Fibroblast of lung (primary cell): ENCODE data around the gene CCDC12. TPM values are rescaled to one million over a fixed set of nuclear protein-coding genes. Genes with fewer than 3 reads are reported as not detected.

Experiments
- DNase-seq, 2 donors: peaks; one replicate each; pipeline versions ENCODE4 v3.0.0 to v3.0.0-alpha.2; 2010; ENCODE audit warnings: low read depth in 2 of 2
- H2AFZ ChIP-seq: 2 replicates; pipeline ENCODE4 v1.5.1; 2012; ENCODE audit warnings: low read length, control low read depth, inconsistent platforms
- H3K27ac ChIP-seq: 2 replicates; pipeline ENCODE4 v1.5.1; 2011; ENCODE audit warnings: low read length, control low read depth; ENCODE audit not compliant: insufficient read depth
- H3K27me3 ChIP-seq: 2 replicates; pipeline ENCODE4 v1.5.1; 2011; ENCODE audit warnings: mild to moderate bottlenecking, low read length; ENCODE audit not compliant: control insufficient read depth, insufficient read depth
- H3K36me3 ChIP-seq: 2 replicates; pipeline ENCODE4 v1.5.1; 2011; ENCODE audit warnings: low read length; ENCODE audit not compliant: control insufficient read depth, insufficient read depth
- H3K4me1 ChIP-seq: 2 replicates; pipeline ENCODE4 v1.5.1; 2011; ENCODE audit warnings: low read length; ENCODE audit not compliant: control insufficient read depth, insufficient read depth; ENCODE audit errors: extremely low read depth
- H3K4me2 ChIP-seq: 2 replicates; pipeline ENCODE4 v1.5.1; 2011; ENCODE audit warnings: low read length, control low read depth; ENCODE audit not compliant: insufficient read depth; ENCODE audit errors: extremely low read depth
- H3K4me3 ChIP-seq, 4 experiments: fragments of 200-600 bp in 1 of 4; sonication (generic) in 1 of 4; replicated peaks in 1 of 4; 2 replicates each; pipeline ENCODE4 v1.5.1; 2011 to 2016; ENCODE audit warnings: low read length in 4 of 4, low read depth in 3 of 4, mild to moderate bottlenecking in 3 of 4, control low read depth in 2 of 4, inconsistent platforms in 1 of 4, mixed read lengths in 1 of 4; ENCODE audit not compliant: insufficient read depth in 1 of 4; ENCODE audit errors: control extremely low read depth in 1 of 4
- H3K79me2 ChIP-seq: 2 replicates; pipeline ENCODE4 v1.5.1; 2012; ENCODE audit warnings: mild to moderate bottlenecking, low read length, inconsistent platforms; ENCODE audit not compliant: control insufficient read depth, insufficient read depth
- H3K9ac ChIP-seq: 2 replicates; pipeline ENCODE4 v1.5.1; 2011; ENCODE audit warnings: mild to moderate bottlenecking, low read length, control low read depth; ENCODE audit not compliant: insufficient read depth
- H3K9me3 ChIP-seq: 2 replicates; pipeline ENCODE4 v1.5.1; 2012; ENCODE audit warnings: low read depth, low read length; ENCODE audit not compliant: control insufficient read depth, insufficient read depth
- H4K20me1 ChIP-seq: 2 replicates; pipeline ENCODE4 v1.5.1; 2011; ENCODE audit warnings: low read length; ENCODE audit not compliant: control insufficient read depth, insufficient read depth; ENCODE audit errors: extremely low read depth
- EZH2 ChIP-seq: IDR thresholded peaks from 2 replicates; pipeline ENCODE4 v1.5.1; 2012; ENCODE audit warnings: low read length, control low read depth, mild to moderate bottlenecking; ENCODE audit errors: missing control alignments
- polyA plus RNA-seq, 2 donors: library from polyadenylated mRNA; depleted of rRNA in 1 of 2; stranded (reverse) in 1 of 2; unstranded in 1 of 2; fragments of >200 nt; gene quantifications; 2 replicates each; pipeline ENCODE4 v1.2.1, GENCODE V29; 2011 to 2012; ENCODE audit warnings: missing spikeins in 1 of 2
- total RNA-seq: library from RNA; depleted of rRNA; stranded (reverse); fragments of >200 nt; gene quantifications from 2 replicates; pipeline ENCODE4 v1.2.1, GENCODE V29; 2014
- TF ChIP-seq, protein P1 (sequence below), 2 donors: IDR thresholded peaks in 1 of 2; conservative IDR thresholded peaks in 1 of 2; 1 replicate in 1 of 2; 2 replicates in 1 of 2; pipeline ENCODE4 v1.5.1; 2011 to 2012; ENCODE audit warnings: low read length in 2 of 2, control low read depth in 1 of 2, inconsistent platforms in 1 of 2, low read depth in 1 of 2, mild to moderate bottlenecking in 1 of 2

Gene CCDC12
- total and polyA plus RNA-seq, 2 donors (not counting 1 experiment from before 2014, with no cell fraction given), result 28.0 to 29.2 TPM

GRCh38 chr3:46900007-46900292 is 76.6 kb downstream of the CCDC12 start:
- DNase-seq, result no peak
- no peak overlapping the region for H3K27ac ChIP-seq
- H3K36me3 ChIP-seq, result no peaks in the 10 kb centered on the region
- no peaks in the 10 kb centered on the region for H3K79me2 ChIP-seq
- no peaks in the 10 kb centered on the region for H3K27me3 ChIP-seq
- H2AFZ ChIP-seq, result no peak overlapping the region
- H3K9ac ChIP-seq, result no peak overlapping the region
- no peaks in the 10 kb centered on the region for H3K4me1 ChIP-seq
- H3K4me3 ChIP-seq, result no peak overlapping the region
- TF ChIP-seq, protein P1, sequence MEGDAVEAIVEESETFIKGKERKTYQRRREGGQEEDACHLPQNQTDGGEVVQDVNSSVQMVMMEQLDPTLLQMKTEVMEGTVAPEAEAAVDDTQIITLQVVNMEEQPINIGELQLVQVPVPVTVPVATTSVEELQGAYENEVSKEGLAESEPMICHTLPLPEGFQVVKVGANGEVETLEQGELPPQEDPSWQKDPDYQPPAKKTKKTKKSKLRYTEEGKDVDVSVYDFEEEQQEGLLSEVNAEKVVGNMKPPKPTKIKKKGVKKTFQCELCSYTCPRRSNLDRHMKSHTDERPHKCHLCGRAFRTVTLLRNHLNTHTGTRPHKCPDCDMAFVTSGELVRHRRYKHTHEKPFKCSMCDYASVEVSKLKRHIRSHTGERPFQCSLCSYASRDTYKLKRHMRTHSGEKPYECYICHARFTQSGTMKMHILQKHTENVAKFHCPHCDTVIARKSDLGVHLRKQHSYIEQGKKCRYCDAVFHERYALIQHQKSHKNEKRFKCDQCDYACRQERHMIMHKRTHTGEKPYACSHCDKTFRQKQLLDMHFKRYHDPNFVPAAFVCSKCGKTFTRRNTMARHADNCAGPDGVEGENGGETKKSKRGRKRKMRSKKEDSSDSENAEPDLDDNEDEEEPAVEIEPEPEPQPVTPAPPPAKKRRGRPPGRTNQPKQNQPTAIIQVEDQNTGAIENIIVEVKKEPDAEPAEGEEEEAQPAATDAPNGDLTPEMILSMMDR (conservative IDR thresholded peaks at IDR 0.05 in 1 of 2, IDR thresholded peaks at IDR 0.05 in 1 of 2; ENCODE audit: low read depth in 1 of 2, low read length in 2 of 2), result no peak
- no peak for TF ChIP-seq EZH2
- no peaks in the 10 kb centered on the region for H4K20me1 ChIP-seq
- no peak overlapping the region for H3K4me2 ChIP-seq
- no peaks in the 10 kb centered on the region for H3K9me3 ChIP-seq

- no peaks in the 10 kb centered on the region for H3K27me3 ChIP-seq
- no peak overlapping the region for H3K27ac ChIP-seq
- H2AFZ ChIP-seq, result no peak overlapping the region
- no peak overlapping the region for H3K4me3 ChIP-seq
- H3K4me2 ChIP-seq, result no peak overlapping the region
- no peak for DNase-seq
- no peaks in the 10 kb centered on the region for H3K4me1 ChIP-seq
- no peaks in the 10 kb centered on the region for H3K36me3 ChIP-seq
- no peaks in the 10 kb centered on the region for H4K20me1 ChIP-seq
- TF ChIP-seq, protein P1 (conservative IDR thresholded peaks at IDR 0.05 in 1 of 2, IDR thresholded peaks at IDR 0.05 in 1 of 2; ENCODE audit: low read depth in 1 of 2, low read length in 2 of 2), result no peak
- no peak for TF ChIP-seq EZH2
- H3K79me2 ChIP-seq, result no peaks in the 10 kb centered on the region
- no peak overlapping the region for H3K9ac ChIP-seq
- no peaks in the 10 kb centered on the region for H3K9me3 ChIP-seq
Measured at GRCh38 chr3:46899151-46900006, 77.2 kb downstream of the CCDC12 start.

DNA sequence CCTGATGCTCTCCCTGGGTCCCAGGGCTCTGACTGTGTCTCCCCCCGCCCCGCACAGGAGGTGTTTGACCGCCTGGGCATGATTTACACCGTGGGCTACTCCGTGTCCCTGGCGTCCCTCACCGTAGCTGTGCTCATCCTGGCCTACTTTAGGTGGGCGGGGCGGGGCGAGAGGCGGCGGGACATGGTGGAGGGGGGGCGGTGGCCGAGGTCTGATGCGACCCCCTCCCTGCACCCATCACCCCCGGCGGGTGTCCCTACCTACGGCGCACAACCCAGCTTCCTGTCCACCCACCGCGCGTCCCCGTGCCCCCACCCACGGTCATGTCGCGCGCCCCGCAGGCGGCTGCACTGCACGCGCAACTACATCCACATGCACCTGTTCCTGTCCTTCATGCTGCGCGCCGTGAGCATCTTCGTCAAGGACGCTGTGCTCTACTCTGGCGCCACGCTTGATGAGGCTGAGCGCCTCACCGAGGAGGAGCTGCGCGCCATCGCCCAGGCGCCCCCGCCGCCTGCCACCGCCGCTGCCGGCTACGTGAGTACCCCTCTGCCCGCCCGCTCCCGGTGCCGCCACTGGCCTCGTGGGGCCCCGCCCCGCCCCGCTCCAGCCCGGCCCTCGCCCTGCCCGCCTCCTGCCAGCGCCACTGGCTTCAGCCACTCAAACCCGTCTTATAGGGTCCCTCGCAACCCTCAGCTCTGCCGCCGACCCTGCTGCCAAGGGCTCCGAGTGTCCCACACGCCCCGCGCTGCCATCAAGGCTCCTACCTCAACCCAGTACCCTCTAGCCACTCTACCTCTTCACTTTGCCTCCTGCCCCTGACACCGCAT is 78.0 kb downstream of the CCDC12 start:
- H3K9me3 ChIP-seq, result no peaks in the 10 kb centered on the region
- H3K4me2 ChIP-seq, result no peak overlapping the region
- no peaks in the 10 kb centered on the region for H3K36me3 ChIP-seq
- H3K27me3 ChIP-seq, result no peaks in the 10 kb centered on the region
- H3K27ac ChIP-seq, result no peak overlapping the region
- no peaks in the 10 kb centered on the region for H4K20me1 ChIP-seq
- H3K4me3 ChIP-seq, result no peak overlapping the region
- no peaks in the 10 kb centered on the region for H3K4me1 ChIP-seq
- no peak overlapping the region for H3K9ac ChIP-seq
- H2AFZ ChIP-seq, result no peak overlapping the region
- no peaks in the 10 kb centered on the region for H3K79me2 ChIP-seq
- TF ChIP-seq, protein P1 (conservative IDR thresholded peaks at IDR 0.05 in 1 of 2, IDR thresholded peaks at IDR 0.05 in 1 of 2; ENCODE audit: low read depth in 1 of 2, low read length in 2 of 2), result no peak
- no peak for TF ChIP-seq EZH2
- no peak for DNase-seq
